HEK293 (cell line): ENCODE measurements around the gene CYP1B1.

Experiments used
- CTCF ChIA-PET: fragments of 350-600 bp; formaldehyde crosslinking; extraction: SDS; loops from one replicate; lab custom pipeline; 2021; ENCODE audit warnings: antibody characterized with exemption; lab: Yijun Ruan, JAX
- POLR2A ChIA-PET: fragments of 300-600 bp; formaldehyde crosslinking; extraction: SDS; loops from one replicate; lab custom pipeline; 2020; ENCODE audit warnings: antibody characterized with exemption, inconsistent platforms; lab: Yijun Ruan, JAX
- H3K27ac ChIP-seq: fragments of 200-500 bp; sonication (Bioruptor generic); 2 replicates; pipeline ENCODE4 v1.5.1; 2014; ENCODE audit warnings: low read depth, low read length, control low read depth, inconsistent platforms; ENCODE audit errors: extremely low read depth
- H3K36me3 ChIP-seq, 2 experiments: fragments of 200-500 bp in 1 of 2; sonication (Bioruptor generic) in 1 of 2; 1 replicate in 1 of 2; 2 replicates in 1 of 2; pipeline ENCODE4 v1.5.1; 2014 to 2017; ENCODE audit warnings: inconsistent platforms in 2 of 2, low read length in 2 of 2; ENCODE audit not compliant: control insufficient read depth in 2 of 2, insufficient read depth in 1 of 2
- H3K4me1 ChIP-seq: fragments of 200-500 bp; sonication (Bioruptor generic); 2 replicates; pipeline ENCODE4 v1.5.1; 2014; ENCODE audit warnings: mild to moderate bottlenecking, low read length, inconsistent platforms; ENCODE audit not compliant: control insufficient read depth, insufficient read depth
- H3K4me3 ChIP-seq: 2 replicates; pipeline ENCODE4 v1.5.1; 2011; ENCODE audit warnings: low read depth, mild to moderate bottlenecking, control low read depth, low read length, moderate library complexity
- H3K9me3 ChIP-seq: fragments of 200-500 bp; sonication (Bioruptor generic); 2 replicates; pipeline ENCODE4 v1.5.1; 2014; ENCODE audit warnings: low read depth, low read length, inconsistent platforms; ENCODE audit not compliant: control insufficient read depth, insufficient read depth
- GFI1B ChIP-seq: fragments of 450-650 bp; formaldehyde crosslinking; IDR thresholded peaks from 2 replicates; pipeline ENCODE4 v1.5.1; 2016; ENCODE audit warnings: missing biosample characterization, missing genetic modification characterization
- GLIS2 ChIP-seq: fragments of 450-650 bp; formaldehyde crosslinking; IDR thresholded peaks from 2 replicates; pipeline ENCODE4 v1.5.1; 2016; ENCODE audit warnings: missing biosample characterization, missing genetic modification characterization
- HOXC10 ChIP-seq: sonication (generic); formaldehyde crosslinking; IDR thresholded peaks from 2 replicates; pipeline ENCODE4 v1.8.1; 2023; ENCODE audit warnings: mild to moderate bottlenecking, missing genetic modification reagents
- RBAK ChIP-seq: fragments of 450-650 bp; formaldehyde crosslinking; IDR thresholded peaks from 2 replicates; pipeline ENCODE4 v1.5.1; 2016; ENCODE audit warnings: missing biosample characterization, missing genetic modification characterization
- REPIN1 ChIP-seq: fragments of 450-650 bp; formaldehyde crosslinking; IDR thresholded peaks from 2 replicates; pipeline ENCODE4 v1.5.1; 2017; ENCODE audit warnings: missing biosample characterization, missing genetic modification characterization, low read depth
- SP3 ChIP-seq: fragments of 450-650 bp; formaldehyde crosslinking; IDR thresholded peaks from 2 replicates; pipeline ENCODE4 v1.5.1; 2016; ENCODE audit warnings: missing biosample characterization, missing genetic modification characterization
- TCF7L2 ChIP-seq: IDR thresholded peaks from 2 replicates; pipeline ENCODE4 v1.6.1; 2011; ENCODE audit warnings: low read depth, mild to moderate bottlenecking, inconsistent platforms, low read length, moderate library complexity, borderline replicate concordance
- YY1 ChIP-seq: fragments of 450-650 bp; formaldehyde crosslinking; IDR thresholded peaks from 2 replicates; pipeline ENCODE4 v1.5.1; 2018; ENCODE audit warnings: missing biosample characterization, missing genetic modification characterization
- ZBTB21 ChIP-seq: fragments of 450-650 bp; formaldehyde crosslinking; IDR thresholded peaks from 2 replicates; pipeline ENCODE4 v1.5.1; 2017; ENCODE audit warnings: missing biosample characterization, missing genetic modification characterization
- ZBTB8A ChIP-seq: fragments of 450-650 bp; formaldehyde crosslinking; IDR thresholded peaks from 2 replicates; pipeline ENCODE4 v1.5.1; 2016; ENCODE audit warnings: missing biosample characterization, missing genetic modification characterization
- ZNF10 ChIP-seq: fragments of 450-650 bp; formaldehyde crosslinking; IDR thresholded peaks from 2 replicates; pipeline ENCODE4 v1.5.1; 2017; ENCODE audit warnings: missing biosample characterization, missing genetic modification characterization
- ZNF138 ChIP-seq: fragments of 450-650 bp; formaldehyde crosslinking; IDR thresholded peaks from 2 replicates; pipeline ENCODE4 v1.5.1; 2016; ENCODE audit warnings: missing biosample characterization, missing genetic modification characterization, borderline replicate concordance
- ZNF426 ChIP-seq: fragments of 450-650 bp; formaldehyde crosslinking; IDR thresholded peaks from 2 replicates; pipeline ENCODE4 v1.5.1; 2017; ENCODE audit warnings: missing biosample characterization, missing genetic modification characterization, mild to moderate bottlenecking, inconsistent platforms, moderate library complexity
- ZNF48 ChIP-seq: fragments of 450-650 bp; formaldehyde crosslinking; IDR thresholded peaks from 2 replicates; pipeline ENCODE4 v1.5.1; 2016; ENCODE audit warnings: missing biosample characterization, missing genetic modification characterization
- ZNF600 ChIP-seq: fragments of 450-650 bp; formaldehyde crosslinking; IDR thresholded peaks from 2 replicates; pipeline ENCODE4 v1.5.1; 2016; ENCODE audit warnings: missing biosample characterization, missing genetic modification characterization
- ZNF624 ChIP-seq: fragments of 450-650 bp; formaldehyde crosslinking; IDR thresholded peaks from 2 replicates; pipeline ENCODE4 v1.5.1; 2017; ENCODE audit warnings: missing biosample characterization, missing genetic modification characterization
- ZNF664 ChIP-seq: fragments of 450-650 bp; formaldehyde crosslinking; IDR thresholded peaks from 2 replicates; pipeline ENCODE4 v1.5.1; 2016; ENCODE audit warnings: missing biosample characterization, missing genetic modification characterization
- ZNF76 ChIP-seq: fragments of 450-650 bp; formaldehyde crosslinking; IDR thresholded peaks from 2 replicates; pipeline ENCODE4; 2016; ENCODE audit warnings: low read depth, missing biosample characterization, missing genetic modification characterization, borderline replicate concordance
- TF ChIP-seq, protein P1 (sequence below): fragments of 450-650 bp; formaldehyde crosslinking; IDR thresholded peaks from 2 replicates; pipeline ENCODE4 v1.5.1; 2016; ENCODE audit warnings: missing biosample characterization, missing genetic modification characterization
- TF ChIP-seq, protein P2 (sequence below): fragments of 450-650 bp; formaldehyde crosslinking; IDR thresholded peaks from 2 replicates; pipeline ENCODE4 v1.5.1; 2016; ENCODE audit warnings: missing biosample characterization, missing genetic modification characterization
- TF ChIP-seq, protein P3 (sequence below): fragments of 450-650 bp; formaldehyde crosslinking; IDR thresholded peaks from 2 replicates; pipeline ENCODE4 v1.5.1; 2017; ENCODE audit warnings: missing biosample characterization, missing genetic modification characterization
- TF ChIP-seq, protein P4 (sequence below): fragments of 450-650 bp; formaldehyde crosslinking; IDR thresholded peaks from 2 replicates; pipeline ENCODE4 v1.5.1; 2016; ENCODE audit warnings: missing biosample characterization, missing genetic modification characterization, low read depth

Gene CYP1B1

DNA sequence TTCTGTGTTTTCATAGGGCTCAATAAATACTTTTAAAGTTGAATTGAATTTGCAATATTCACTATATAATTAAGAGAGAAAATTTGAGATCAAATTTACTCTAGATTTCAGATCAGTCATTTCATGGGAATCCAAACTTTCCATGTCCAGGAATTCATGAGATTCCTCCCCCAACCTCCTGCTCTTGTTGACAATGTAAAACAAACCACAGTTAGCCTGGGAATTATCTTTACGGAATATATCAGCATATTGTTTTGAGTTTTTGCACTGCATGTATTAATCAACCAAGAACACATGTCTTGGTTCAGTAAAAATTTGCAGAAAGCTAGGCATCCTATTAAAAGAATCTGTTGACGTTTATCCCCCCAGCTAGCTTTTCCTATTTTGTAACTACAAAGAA lies 42.3 kb downstream of the CYP1B1 start:
- TF ChIP-seq ZNF138 (no peak), GFI1B (tag by site-specific recombination) (no peak), ZNF48 (tag by site-specific recombination) (no peak), TCF7L2 (no peak), ZNF426 (tag by site-specific recombination) (no peak), RBAK (tag by site-specific recombination) (no peak), ZNF600 (no peak), ZBTB21 (tag by site-specific recombination) (no peak), SP3 (tag by site-specific recombination) (no peak), ZNF76 (tag by site-specific recombination) (no peak)
- Histone ChIP-seq H3K36me3 (no peaks in the 10 kb centered on the region), H3K4me1 (no peaks in the 10 kb centered on the region; the same call in 1 of the 2 replicates), H3K27ac (no peak overlapping the region), H3K9me3 (no peaks in the 10 kb centered on the region), H3K4me3 (no peak overlapping the region)
- CTCF ChIA-PET = no interaction called here
- POLR2A ChIA-PET = no interaction called here

DNA sequence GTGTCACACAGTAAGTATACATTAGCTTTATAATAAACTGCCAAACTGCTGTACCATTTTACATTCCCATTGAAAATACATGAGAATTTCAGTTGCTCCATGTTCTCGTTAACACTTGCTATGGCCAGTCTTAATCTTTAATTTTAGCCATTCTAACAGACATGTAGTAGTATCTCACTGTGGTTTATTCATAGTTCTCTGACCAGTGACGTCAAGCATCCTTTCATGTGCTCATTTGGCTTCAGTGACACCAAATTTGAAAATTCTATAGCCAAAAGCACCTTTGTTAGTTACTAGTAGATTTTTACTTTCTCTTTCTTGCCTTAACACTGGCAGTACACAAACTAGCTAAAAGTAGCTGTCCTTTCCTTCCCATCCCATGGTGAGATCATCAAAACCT lies 43.0 kb downstream of the CYP1B1 start:
- Histone ChIP-seq H3K36me3 (no peaks in the 10 kb centered on the region), H3K27ac (no peak overlapping the region), H3K9me3 (no peaks in the 10 kb centered on the region), H3K4me3 (no peak overlapping the region), H3K4me1 (no peaks in the 10 kb centered on the region; the same call in 1 of the 2 replicates)
- ChIA-PET CTCF (interaction anchor here (0.7 kb wide), 1 partner anchor 197 kb away, joined by 3 read pairs; no protein-coding TSS in a partner anchor), POLR2A (no interaction called here)
- TF ChIP-seq ZNF664 (tag by site-specific recombination) (peak; percentile 64), ZBTB8A (tag by site-specific recombination) (no peak)

DNA sequence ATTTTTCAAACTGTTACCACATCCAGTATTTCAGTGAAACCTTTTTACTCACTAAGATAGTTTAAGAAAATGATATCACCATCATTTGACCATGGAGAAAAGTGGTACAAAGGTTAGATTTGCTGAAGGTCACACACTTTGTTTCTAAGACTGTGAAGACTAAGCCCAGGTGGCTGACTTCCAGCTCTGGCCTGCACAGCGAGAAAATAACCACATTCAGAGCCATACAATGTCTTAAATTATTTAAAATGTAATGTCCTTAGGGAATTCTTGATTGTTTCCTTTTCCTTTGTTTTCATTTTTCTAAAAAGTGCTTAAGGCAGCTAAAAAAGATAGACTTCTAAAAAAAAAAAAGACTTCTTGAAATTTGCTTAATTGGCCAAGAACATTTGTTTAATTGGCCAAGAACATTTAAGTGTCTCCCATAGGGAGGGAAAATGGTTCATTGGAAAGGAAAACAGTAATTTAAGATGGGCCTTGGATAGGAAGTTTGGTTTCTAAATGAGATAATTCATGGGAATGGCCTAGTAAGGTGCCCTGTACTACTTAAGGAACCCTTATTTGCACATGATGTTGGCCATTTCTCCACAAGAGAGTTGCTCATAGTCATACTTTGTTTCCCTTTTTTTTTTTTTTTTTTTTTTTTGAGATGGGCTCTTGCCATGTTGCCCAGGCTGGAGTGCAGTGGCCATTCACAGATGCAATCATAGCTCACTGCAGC lies 45.2 kb downstream of the CYP1B1 start:
- Histone ChIP-seq H3K4me1 (no peaks in the 10 kb centered on the region), H3K36me3 (no peaks in the 10 kb centered on the region), H3K9me3 (no peaks in the 10 kb centered on the region), H3K4me3 (no peak overlapping the region), H3K27ac (no peak overlapping the region)
- no peak for TF ChIP-seq ZNF10 (tag by site-specific recombination)
- TF ChIP-seq, protein P1, sequence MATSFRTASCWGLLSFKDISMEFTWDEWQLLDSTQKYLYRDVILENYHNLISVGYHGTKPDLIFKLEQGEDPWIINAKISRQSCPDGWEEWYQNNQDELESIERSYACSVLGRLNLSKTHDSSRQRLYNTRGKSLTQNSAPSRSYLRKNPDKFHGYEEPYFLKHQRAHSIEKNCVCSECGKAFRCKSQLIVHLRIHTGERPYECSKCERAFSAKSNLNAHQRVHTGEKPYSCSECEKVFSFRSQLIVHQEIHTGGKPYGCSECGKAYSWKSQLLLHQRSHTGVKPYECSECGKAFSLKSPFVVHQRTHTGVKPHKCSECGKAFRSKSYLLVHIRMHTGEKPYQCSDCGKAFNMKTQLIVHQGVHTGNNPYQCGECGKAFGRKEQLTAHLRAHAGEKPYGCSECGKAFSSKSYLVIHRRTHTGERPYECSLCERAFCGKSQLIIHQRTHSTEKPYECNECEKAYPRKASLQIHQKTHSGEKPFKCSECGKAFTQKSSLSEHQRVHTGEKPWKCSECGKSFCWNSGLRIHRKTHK = no peak
- TF ChIP-seq ZNF624 (tag by site-specific recombination) = no peak
- TF ChIP-seq YY1 = no peak
- TF ChIP-seq, protein P2, sequence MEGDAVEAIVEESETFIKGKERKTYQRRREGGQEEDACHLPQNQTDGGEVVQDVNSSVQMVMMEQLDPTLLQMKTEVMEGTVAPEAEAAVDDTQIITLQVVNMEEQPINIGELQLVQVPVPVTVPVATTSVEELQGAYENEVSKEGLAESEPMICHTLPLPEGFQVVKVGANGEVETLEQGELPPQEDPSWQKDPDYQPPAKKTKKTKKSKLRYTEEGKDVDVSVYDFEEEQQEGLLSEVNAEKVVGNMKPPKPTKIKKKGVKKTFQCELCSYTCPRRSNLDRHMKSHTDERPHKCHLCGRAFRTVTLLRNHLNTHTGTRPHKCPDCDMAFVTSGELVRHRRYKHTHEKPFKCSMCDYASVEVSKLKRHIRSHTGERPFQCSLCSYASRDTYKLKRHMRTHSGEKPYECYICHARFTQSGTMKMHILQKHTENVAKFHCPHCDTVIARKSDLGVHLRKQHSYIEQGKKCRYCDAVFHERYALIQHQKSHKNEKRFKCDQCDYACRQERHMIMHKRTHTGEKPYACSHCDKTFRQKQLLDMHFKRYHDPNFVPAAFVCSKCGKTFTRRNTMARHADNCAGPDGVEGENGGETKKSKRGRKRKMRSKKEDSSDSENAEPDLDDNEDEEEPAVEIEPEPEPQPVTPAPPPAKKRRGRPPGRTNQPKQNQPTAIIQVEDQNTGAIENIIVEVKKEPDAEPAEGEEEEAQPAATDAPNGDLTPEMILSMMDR (tag by site-specific recombination) = no peak
- no peak for TF ChIP-seq HOXC10 (CRISPR knock-in tag)
- TF ChIP-seq SP3 (tag by site-specific recombination) = no peak
- TF ChIP-seq GLIS2 (tag by site-specific recombination) = no peak
- no peak for TF ChIP-seq REPIN1
- TF ChIP-seq, protein P3, sequence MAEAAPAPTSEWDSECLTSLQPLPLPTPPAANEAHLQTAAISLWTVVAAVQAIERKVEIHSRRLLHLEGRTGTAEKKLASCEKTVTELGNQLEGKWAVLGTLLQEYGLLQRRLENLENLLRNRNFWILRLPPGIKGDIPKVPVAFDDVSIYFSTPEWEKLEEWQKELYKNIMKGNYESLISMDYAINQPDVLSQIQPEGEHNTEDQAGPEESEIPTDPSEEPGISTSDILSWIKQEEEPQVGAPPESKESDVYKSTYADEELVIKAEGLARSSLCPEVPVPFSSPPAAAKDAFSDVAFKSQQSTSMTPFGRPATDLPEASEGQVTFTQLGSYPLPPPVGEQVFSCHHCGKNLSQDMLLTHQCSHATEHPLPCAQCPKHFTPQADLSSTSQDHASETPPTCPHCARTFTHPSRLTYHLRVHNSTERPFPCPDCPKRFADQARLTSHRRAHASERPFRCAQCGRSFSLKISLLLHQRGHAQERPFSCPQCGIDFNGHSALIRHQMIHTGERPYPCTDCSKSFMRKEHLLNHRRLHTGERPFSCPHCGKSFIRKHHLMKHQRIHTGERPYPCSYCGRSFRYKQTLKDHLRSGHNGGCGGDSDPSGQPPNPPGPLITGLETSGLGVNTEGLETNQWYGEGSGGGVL (tag by site-specific recombination) = no peak
- TF ChIP-seq, protein P4, sequence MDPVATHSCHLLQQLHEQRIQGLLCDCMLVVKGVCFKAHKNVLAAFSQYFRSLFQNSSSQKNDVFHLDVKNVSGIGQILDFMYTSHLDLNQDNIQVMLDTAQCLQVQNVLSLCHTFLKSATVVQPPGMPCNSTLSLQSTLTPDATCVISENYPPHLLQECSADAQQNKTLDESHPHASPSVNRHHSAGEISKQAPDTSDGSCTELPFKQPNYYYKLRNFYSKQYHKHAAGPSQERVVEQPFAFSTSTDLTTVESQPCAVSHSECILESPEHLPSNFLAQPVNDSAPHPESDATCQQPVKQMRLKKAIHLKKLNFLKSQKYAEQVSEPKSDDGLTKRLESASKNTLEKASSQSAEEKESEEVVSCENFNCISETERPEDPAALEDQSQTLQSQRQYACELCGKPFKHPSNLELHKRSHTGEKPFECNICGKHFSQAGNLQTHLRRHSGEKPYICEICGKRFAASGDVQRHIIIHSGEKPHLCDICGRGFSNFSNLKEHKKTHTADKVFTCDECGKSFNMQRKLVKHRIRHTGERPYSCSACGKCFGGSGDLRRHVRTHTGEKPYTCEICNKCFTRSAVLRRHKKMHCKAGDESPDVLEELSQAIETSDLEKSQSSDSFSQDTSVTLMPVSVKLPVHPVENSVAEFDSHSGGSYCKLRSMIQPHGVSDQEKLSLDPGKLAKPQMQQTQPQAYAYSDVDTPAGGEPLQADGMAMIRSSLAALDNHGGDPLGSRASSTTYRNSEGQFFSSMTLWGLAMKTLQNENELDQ (tag by site-specific recombination) = no peak
- ChIA-PET POLR2A (no interaction called here), CTCF (no interaction called here)
